HG03103 (cell line): ENCODE measurements around the gene SLC30A10.
"Not testable (repeated sequence)": the region's sequence is repeated elsewhere in the genome, so short reads cannot be mapped to it uniquely, and the experiment has no call there.

Source experiments
- ATAC-seq: cut with Tn5 transposase; IDR thresholded peaks from one replicate; pipeline ENCODE4 v1.9.1; 2021; ENCODE audit warnings: low read depth; ENCODE audit not compliant: unreplicated experiment

Gene SLC30A10

DNA sequence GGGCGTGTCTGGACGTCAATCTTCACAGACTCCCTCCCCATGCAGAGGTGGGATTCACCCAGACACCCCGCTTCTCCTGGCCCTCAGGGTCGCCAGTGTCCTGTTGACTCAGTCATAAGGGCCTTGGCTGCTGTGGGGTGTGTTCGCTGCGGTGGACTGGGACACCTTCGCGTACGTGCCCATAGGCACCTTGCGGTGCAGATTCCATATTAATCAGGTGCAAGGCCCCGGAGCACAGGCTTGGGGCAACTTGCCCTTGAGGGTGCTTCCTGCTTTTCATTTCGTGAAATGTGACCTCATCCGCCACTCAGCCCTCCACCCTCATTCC, 398 bp upstream of the SLC30A10 start:
- ATAC-seq = no peak

DNA sequence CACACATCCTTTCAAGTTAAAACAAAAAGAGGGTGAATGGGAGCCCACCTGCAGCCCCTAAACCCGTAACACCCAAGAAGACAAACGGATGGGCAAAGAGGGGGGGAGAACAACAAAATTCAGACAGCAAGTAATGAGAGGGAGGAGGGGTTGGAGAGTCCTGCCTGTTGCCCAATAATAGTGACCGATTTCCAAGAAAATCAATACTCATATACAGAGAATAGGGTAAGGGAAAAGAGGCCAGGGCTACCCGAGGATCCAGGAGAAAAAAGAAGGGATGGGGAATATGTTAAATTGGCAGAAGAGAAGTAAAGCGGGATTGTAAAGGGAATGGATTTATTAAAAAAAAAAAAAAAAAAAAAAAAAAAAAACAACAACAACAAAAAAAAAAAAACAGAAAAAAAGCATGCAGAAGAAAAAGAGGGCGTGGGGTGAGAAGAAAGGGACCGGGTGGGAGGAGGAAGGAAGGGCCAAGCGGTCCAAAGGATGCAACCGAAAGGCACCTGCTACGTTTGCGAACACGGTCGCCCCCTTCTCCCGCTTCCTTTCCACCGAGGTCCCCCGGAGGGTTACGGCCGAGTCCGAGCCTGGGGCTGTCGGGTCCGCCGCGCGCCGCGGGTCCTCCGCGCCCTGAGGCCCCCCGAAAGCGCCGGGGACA, 930 bp downstream of the SLC30A10 start:
- peak; percentile 12 for ATAC-seq

DNA sequence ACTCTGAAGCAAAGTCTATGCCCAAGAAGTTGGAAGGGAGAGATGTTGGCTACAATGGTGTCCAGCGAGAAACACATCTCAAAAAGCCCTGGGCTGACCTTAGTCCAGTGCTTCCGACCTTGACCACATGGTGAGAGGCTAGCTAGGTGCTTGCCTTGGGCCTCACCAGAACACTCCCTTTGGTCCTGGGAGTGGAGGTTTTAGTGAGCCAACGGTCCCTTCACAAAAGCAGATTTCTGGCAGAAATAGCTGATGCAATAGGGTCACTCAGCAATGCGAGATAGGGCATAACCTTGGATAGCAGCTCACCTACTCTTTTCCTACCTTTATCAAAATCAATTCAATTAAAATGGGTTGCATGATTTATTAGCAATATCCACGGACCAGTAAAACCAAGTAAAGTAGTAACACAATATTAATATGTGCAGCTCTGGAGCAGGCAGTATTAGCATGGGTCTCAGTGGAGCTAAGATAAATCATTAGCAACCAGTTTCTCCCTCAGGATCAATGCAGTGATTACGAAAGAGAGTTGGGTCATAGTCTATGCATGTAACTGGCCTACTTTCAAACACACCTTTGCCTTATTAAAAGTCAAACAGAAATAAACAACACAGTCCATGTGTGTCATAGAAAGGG, 1.9 kb downstream of the SLC30A10 start:
- no peak for ATAC-seq

DNA sequence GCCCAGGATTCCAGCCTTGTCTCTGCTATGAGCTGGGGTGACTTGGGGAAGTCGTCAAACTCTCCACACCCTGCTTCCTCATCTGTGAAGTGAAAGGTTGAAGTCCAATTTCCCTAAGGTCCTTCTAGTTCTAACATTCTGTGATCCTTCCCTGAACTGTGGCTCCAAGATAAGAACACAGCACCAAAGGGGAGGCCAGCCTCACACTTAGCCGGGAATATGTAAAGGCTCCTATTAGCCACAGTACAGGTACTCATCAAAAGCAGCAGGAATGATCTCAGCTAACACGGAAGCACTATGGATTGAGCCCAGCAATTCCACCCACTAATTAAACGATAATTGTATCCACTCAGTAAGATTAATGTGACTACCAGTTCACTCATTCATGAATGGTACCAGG, 4.0 kb downstream of the SLC30A10 start:
- no peak for ATAC-seq

DNA sequence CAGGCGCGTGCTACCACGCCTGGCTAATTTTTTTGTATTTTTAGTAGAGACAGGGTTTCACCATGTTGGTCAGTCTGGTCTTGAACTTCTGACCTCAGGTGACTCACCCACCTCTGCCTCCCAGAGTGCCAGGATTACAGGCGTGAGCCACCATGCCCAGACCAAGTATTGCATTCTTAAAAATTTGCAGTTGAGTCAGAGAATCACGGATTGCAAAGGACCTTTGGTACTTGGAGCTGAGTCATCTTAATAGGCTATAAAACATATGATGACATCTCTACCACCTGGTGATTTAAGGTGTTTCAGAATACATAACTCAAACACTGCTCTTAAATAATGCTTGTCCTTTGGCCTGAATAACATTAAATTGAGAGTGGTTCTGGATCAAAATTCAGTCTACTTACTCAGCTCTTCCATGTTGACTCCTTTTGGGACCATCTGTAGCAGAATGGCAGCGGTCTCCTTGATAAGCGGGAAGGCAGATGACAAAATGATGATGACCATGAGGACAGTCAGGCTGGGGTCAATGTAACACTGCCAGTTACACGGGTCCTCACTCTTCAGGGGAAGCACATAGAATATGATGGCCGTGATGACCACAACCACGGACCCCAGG, 10.4 kb downstream of the SLC30A10 start:
- no peak for ATAC-seq

DNA sequence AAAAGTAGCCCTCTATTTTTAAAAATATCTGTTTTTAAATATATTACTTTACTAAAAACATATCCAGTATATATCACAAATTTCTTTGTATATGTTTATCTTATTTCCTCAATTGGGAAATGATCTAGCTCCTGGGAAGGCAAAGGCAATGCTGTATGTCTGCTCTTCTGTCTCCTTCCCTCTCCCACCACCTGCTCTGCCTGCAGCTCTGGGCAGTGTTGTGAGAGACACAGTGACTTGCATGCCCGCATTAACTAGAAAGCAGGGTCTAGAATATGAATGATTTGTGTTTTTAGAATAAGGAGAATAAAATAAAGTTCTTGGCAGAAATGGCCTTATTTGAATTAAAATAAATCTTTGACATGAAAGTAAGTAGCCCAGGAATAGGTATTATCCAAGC, 11.1 kb downstream of the SLC30A10 start:
- no peak for ATAC-seq

DNA sequence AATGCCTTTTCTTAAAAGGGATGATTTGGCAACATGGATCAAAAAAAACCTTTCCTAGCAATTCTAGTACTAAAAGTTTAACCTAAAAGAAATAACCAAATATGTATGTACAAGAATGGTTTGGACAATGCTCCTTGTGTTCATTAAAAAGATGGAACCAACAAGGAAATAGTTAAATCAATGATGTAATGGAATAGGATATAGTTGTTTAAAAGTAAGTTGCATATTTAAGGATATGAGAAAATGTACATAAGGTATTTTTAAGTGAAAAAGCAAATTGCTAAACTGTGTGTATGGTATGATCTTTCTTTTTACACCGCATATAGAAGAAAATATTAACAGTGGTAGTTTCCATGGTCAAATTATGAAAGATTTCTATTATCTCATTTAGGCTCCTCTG, 12.1 kb downstream of the SLC30A10 start:
- ATAC-seq = no peak

DNA sequence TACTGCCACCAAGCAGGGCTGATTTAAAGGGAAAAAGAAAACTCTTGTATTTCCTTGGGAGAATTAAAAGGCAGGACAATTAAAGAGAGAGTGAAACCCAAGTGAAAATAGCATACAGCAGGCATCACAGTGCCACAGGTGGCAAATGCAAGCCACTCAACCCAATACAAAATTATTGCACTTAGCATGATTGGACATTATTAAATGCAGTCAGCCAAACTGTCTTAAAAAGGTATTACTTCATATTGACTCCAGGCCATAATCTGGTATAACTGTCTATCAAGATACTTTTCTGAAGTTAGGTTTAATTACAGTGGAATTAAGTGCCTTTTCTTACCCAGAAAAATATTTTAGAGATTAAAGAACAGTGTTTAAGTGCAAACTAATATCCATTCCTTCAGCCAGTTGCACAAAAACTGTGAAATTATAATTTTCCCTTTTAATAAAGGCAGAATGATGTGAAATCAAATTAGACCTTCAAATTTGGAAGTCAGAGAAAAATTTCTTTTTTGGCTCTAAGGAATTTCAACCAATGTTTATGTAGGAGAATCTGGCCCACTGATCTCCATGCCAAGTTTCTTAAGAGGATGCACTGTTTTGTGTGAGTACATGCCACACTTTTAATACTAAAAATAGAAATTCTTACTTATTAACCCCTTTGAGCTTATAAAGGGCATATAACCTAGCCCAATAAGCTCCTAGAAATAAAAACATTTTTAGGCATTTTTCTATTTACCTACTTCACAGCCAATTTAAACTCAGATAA, 15.2 kb downstream of the SLC30A10 start:
- no peak for ATAC-seq

DNA sequence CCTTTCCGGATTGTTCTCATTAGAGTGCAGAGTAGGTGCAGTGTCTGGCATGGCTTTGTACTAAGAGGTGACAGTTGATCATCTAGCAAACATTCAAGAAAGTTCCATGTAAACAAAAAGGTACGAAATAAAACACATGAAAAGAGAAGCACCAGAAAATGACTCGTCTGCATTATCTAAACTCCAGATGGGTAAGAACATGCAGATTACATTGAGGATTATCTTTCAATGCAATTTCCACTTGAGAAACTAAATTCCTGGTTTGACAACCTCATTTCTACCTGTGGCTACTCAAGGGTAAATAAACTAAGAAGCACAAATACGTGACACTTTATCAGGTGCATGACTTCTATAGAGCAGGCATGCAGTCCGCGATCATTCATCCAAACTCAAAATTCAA, 17.6 kb downstream of the SLC30A10 start:
- no peak for ATAC-seq

DNA sequence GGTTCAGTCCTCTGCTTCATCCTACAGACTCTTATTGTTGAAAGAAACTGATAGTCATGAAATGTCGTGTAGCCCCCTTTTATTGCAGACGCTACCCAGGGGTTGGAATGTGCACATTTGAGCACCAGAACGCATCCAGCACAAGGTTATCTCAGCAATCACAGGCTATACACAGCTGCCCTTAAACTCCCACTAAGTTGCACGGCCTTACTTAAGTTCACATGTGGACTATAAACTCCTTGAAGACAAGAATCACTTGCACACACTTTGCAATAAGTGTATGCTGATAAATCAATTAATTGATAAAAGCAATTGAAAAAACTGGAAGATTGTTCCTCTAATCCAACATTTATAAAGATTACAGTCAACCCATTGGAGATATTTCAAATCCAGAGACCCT, 18.9 kb downstream of the SLC30A10 start:
- no peak for ATAC-seq

DNA sequence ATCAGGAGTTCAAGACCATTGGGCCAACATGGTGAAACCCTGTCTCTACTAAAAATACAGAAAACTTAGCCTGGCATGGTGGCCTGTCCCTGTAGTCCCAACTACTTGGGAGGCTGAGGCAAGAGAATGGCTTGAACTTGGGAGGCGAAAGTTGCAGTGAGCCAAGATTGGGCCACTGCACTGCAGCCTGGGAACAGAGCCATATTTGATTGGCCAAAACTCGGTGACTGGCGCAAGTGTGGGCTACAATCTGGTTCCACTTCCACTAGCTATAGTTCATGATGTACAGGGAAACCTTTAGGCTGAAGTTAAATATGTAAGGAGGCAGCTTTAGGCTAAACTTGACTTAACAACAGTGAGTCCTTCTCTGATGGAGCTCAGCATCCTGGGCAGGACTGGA, 20.2 kb downstream of the SLC30A10 start:
- ATAC-seq = no peak

DNA sequence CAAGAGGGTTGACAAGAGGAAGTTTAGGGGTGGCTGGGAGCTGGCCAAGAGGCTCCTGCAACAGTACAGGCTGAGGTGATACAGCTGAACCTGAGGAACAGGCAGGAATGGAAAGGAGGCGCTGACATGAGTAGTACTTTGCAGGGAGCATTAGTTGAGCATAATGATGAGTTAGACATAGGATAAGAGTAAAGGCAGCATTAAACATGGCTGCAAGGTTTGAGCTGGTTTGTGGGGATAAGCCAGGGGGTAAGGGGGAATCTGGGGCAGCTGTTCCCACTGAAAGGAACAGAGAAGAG, 20.6 kb downstream of the SLC30A10 start:
- no peak for ATAC-seq

DNA sequence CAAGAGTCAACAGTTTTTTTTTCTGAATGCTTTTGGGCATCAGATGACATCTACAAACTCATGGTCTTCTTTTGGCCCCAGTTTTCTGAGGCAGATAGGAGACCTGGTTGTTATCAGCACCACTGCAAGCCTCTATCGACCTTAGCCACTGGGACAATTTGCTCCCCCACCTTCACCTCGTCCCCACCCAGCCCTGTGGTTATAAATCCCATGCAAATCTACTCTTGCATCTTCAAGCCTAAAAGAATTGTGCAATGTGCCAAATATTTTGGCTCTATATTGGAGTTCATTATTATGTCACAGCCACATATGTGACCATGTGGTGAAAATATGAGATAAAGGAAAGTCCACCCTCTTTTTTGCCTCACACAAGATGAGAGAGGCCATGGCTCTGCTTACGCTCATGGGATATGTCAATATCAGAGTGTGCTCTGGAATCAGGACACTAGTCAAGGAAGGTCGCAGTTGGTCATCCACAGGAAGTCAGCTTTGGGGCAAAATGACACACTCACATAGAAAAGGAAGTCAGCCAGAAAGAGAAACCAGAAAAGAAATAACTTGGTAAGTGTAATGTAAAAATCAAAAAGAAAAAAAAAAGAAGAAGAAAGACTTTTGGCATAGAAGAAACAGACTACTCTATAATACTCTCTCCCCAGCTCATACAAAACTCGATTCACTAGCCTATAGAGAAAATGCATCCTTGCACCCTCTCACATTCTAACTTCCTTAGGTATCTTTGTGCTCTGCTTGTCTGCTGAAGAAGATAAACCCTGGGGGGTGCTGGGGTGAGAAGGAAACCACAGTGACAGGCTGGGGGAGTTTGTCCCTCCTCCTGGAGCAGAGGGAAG, 21.2 kb downstream of the SLC30A10 start:
- no peak for ATAC-seq

DNA sequence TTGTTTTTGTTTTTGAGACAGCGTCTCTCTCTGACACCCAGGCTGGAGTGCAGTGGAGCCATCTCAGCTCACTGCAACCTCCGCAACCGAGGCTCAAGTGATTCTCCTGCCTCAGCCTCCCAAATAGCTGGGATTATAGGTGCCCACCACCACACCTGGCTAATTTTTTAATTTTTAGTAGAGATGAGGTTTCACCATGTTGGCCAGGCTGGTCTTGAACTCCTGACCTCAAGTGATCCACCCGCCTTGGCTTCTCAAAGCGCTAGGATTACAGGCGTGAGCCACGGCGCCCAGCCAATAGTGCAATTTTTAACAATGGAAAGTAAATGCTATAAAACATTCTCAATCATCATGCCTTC, 21.8 kb downstream of the SLC30A10 start:
- ATAC-seq = not testable (repeated sequence)

DNA sequence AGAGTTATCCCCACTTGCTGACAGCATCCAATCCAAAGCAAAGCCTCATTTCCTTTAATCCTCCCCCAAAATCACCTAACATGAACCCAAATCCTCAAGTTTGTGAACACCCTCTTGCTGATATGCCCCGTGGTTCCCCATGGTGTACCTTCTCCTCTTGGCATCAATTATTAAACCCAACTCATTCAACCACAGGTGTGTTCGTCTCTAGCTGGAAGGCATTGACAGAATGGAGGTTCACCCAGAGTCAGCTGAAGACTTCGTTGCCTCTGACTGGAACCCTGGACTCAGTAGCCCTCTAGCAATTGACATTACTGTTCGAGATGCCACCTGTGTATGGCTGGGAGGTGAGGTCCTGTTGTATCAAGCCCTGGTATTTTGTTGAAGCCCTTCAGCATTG, 22.8 kb downstream of the SLC30A10 start:
- ATAC-seq = no peak

DNA sequence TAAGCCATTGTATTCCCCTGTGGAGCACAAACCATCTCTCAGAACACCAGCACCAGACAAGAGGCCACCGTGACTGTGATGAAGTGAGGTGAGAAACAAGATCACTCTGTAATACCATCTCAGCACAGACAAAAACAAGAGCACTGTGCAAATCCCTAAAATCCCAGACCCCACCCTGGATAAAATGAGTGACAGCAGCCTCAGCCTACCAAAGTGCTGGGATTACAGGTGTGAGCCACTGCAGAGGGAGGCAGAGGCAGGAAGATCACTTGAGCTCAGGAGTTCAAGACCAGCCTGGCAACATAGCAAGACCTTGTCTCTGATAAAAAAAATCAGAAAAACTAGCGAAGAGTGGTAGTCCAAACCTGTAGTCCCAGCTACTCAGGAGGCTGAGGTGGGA, 23.4 kb downstream of the SLC30A10 start:
- ATAC-seq = no peak

DNA sequence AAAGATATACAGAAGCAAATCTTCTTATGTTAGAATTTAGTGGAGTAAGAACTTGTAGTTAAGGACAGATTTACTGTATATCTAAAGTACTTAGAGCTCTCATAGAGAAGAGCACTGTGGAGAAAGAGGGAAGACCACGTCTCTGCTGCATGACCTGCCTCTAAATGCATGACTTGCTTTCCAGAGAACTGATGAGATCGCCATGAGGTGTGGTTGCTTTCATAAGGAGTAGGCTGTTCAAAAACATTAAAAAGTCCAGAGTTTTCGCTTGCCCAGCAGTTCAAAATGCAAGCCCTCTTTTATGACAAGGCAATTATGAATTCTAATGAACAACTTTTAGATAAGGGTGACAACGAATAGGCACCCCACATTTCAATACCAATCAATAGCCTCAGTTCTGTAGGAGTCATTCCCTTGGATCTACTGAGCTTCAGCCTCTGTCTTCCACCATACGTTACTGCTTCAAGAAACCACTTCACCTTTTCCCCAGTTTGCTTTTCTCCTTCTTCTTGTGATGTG, 24.9 kb downstream of the SLC30A10 start:
- no peak for ATAC-seq

DNA sequence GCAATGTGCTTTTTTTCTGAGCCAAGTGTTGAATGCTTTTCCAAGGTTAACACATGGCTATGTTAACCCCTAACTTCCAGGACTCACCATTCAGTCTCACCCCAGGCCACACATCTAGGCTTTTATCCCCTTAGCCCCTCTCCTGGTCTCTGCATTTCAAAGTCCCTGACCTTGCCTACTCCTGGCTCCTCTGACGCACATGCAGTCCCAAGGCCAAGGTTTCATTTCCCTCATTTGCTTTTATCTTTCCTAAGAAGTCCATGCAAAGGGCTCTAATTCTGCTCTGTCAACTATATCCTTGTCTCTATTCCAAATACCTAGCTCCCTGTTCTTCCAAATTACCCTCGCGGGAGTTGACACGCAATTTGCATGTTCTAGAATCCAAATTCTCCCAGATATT, 25.4 kb downstream of the SLC30A10 start:
- no peak for ATAC-seq

DNA sequence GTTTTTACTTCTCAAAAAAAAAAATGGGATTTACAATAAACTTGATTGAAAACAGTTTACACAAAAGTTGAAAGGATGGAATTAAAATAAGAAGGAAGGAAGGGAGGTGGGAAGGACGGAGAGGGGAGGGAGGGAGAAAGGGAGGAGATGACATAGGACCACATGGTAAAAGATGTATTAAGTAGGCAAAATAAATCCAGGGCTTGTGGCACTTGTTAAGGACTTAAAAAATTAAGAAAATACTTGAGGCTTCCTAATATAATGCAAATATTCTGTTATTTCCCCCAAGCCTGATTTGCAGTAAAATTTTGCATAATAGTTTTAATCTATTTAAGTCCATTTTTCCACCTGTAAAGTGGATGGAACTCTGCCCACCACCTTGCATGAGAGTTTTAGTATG, 27.5 kb downstream of the SLC30A10 start:
- no peak for ATAC-seq

DNA sequence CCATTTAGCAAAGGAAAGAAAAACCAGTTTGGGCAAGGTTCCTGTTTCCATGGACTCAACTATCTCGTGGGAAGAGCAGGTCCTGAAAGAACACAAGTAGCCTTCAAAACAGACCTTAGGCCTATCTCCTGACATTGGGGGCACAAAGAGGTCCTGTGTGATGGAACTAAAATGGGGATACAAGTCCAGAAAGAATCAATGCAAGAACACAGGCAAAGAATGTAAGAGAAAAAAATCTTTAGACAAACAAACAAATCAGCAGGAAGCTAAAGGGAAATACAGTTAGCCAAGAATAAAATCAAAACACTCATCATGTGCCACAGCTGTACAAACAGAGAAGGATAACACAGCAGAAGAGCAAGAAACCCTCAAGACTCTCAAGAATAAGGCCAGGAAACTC, 28.2 kb downstream of the SLC30A10 start:
- ATAC-seq = no peak

DNA sequence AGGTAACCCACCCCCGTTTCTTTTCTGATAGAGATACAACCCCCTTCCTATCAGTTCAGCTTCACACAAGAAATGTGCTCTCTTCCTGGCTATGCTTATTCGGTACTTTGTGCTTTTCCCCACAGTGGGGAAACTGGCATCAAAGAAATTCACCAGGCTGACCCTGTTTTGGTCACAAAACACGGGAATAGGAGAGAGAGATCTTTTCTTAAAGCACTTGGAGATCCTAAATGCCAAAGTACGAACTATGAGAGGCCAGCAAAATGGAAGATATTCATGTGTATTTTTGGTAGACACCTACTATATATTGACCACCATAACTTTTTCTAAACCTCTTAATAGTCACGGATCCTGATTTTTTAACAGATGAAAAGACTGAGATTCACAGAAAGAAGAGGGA, 30.0 kb downstream of the SLC30A10 start:
- no peak for ATAC-seq
